ENCODE data around the gene LRIG1. TPM values are rescaled to one million over a fixed set of nuclear protein-coding genes. Genes with fewer than 3 reads are reported as not detected.
A peak's percentile ranks its signal among the peaks of the same experiment; 100 is the strongest.

LRIG1 gene
- total RNA-seq (ENCODE audit: low replicate concordance), result 169 and 184 TPM in 2 replicates

- Histone ChIP-seq H3K36me3 (no peaks in the 10 kb centered on the region), H3K9ac (peak within 1 kb of the TSS; percentile 85), H4K20me1 (ENCODE audit: low read depth) (peaks cover 48% of the 10 kb centered on the region), H3F3A (ENCODE audit: low read depth) (peaks cover 50% of the 10 kb centered on the region), H3K4me2 (peak within 1 kb of the TSS; percentile 97), H3K4me1 (peaks cover 55% of the 10 kb centered on the region), H3K27me3 (no peaks in the 10 kb centered on the region), H3K9me3 (ENCODE audit: low read depth) (no peaks in the 10 kb centered on the region), H3K4me3 (peak within 1 kb of the TSS; percentile 99), H3K79me2 (ENCODE audit: low read depth) (peaks cover 61% of the 10 kb centered on the region), H2AFZ (replicated peaks) (peak within 1 kb of the TSS; percentile 28), H3K27ac (peak within 1 kb of the TSS; percentile 91)
- H3K27ac Mint-ChIP-seq, result peak within 1 kb of the TSS; percentile 95
- peaks cover 62% of the 10 kb centered on the region for H3K4me1 Mint-ChIP-seq
- TF ChIP-seq EZH2 (IDR thresholded peaks at IDR 0.05) (no peak), CTCF (IDR thresholded peaks at IDR 0.05) (peak; percentile 31)
- H3K27me3 Mint-ChIP-seq (ENCODE audit: insufficient read depth, low read depth), result peaks cover 13% of the 10 kb centered on the region
- DNase-seq (ENCODE audit: low spot score), result peak; percentile 100
- H3K4me3 Mint-ChIP-seq, result peak within 1 kb of the TSS; percentile 98
- no peaks in the 10 kb centered on the region for H3K9me3 Mint-ChIP-seq
- H3K36me3 Mint-ChIP-seq, result no peaks in the 10 kb centered on the region
These were observed at the start of gene LRIG1 for GRCh38 chr3:66500576-66501482. LRIG1 (minus strand) TSS chr3:66501022; CDS start chr3:66500407, 615 bp downstream.

GRCh38 chr3:66544619-66545429, 44.0 kb upstream of the LRIG1 start:
- no peak for DNase-seq (ENCODE audit: low spot score)
- Histone ChIP-seq H3F3A (ENCODE audit: low read depth) (peaks cover 19% of the 10 kb centered on the region), H3K4me3 (no peak overlapping the region), H2AFZ (replicated peaks) (no peak overlapping the region), H3K36me3 (no peaks in the 10 kb centered on the region), H3K4me2 (no peak overlapping the region), H3K79me2 (ENCODE audit: low read depth) (no peaks in the 10 kb centered on the region), H3K27me3 (no peaks in the 10 kb centered on the region), H3K9me3 (ENCODE audit: low read depth) (no peaks in the 10 kb centered on the region), H3K4me1 (no peaks in the 10 kb centered on the region), H3K27ac (no peak overlapping the region), H4K20me1 (ENCODE audit: low read depth) (no peaks in the 10 kb centered on the region), H3K9ac (no peak overlapping the region)
- Mint-ChIP-seq H3K36me3 (no peaks in the 10 kb centered on the region), H3K27me3 (ENCODE audit: insufficient read depth, low read depth) (no peaks in the 10 kb centered on the region), H3K4me1 (no peaks in the 10 kb centered on the region), H3K4me3 (no peak overlapping the region), H3K9me3 (peaks cover 8% of the 10 kb centered on the region), H3K27ac (no peak overlapping the region)
- no peak for TF ChIP-seq EZH2phosphoT487 (IDR thresholded peaks at IDR 0.05)

GRCh38 chr3:66542153-66542552, 41.3 kb upstream of the LRIG1 start:
- H3K4me2 ChIP-seq, result no peak overlapping the region
- no peak overlapping the region for H3K27ac Mint-ChIP-seq
- H3K9ac ChIP-seq, result no peak overlapping the region
- no peak for DNase-seq (ENCODE audit: low spot score)
- H3K4me1 ChIP-seq, result peaks cover 18% of the 10 kb centered on the region
- H3K27ac ChIP-seq, result no peak overlapping the region
- H3K36me3 Mint-ChIP-seq, result no peaks in the 10 kb centered on the region
- peaks cover 8% of the 10 kb centered on the region for H3K9me3 Mint-ChIP-seq
- no peaks in the 10 kb centered on the region for H3K79me2 ChIP-seq (ENCODE audit: low read depth)
- peaks cover 12% of the 10 kb centered on the region for H3K4me1 Mint-ChIP-seq
- no peak overlapping the region for H2AFZ ChIP-seq (replicated peaks)
- no peak overlapping the region for H3K4me3 ChIP-seq
- no peak overlapping the region for H3K4me3 Mint-ChIP-seq
- no peaks in the 10 kb centered on the region for H3K27me3 Mint-ChIP-seq (ENCODE audit: insufficient read depth, low read depth)
- H4K20me1 ChIP-seq (ENCODE audit: low read depth), result no peaks in the 10 kb centered on the region
- H3F3A ChIP-seq (ENCODE audit: low read depth), result peaks cover 29% of the 10 kb centered on the region
- H3K27me3 ChIP-seq, result no peaks in the 10 kb centered on the region
- no peak for TF ChIP-seq EZH2phosphoT487 (IDR thresholded peaks at IDR 0.05)
- no peak for TF ChIP-seq CTCF (IDR thresholded peaks at IDR 0.05)
- no peak for TF ChIP-seq EZH2 (IDR thresholded peaks at IDR 0.05)
- no peaks in the 10 kb centered on the region for H3K36me3 ChIP-seq
- no peaks in the 10 kb centered on the region for H3K9me3 ChIP-seq (ENCODE audit: low read depth)

Measured in neural progenitor cell (in vitro differentiated cells).